CD4-positive, CD25-positive, alpha-beta regulatory T cell (primary cell): ENCODE results near the gene GGT5. TPM values are rescaled to one million over a fixed set of nuclear protein-coding genes. Genes with fewer than 3 reads are reported as not detected.

Experiments
- ATAC-seq, 2 donors: fragments of 150-1000 bp; cut with Tn5 transposase; one replicate each; pipeline ENCODE4 v1.10.0; 2021; ENCODE audit warnings: low read depth in 2 of 2, moderate number of reproducible peaks in 2 of 2, moderate library complexity in 1 of 2
- DNase-seq, 3 donors: peaks; one replicate each; pipeline versions ENCODE4 v3.0.0 to v3.0.0-alpha.2; 2012 to 2022; ENCODE audit warnings: mixed read lengths in 1 of 3
- H3K27ac ChIP-seq: one replicate; pipeline ENCODE4 v1.7.0; 2013; ENCODE audit warnings: mild to moderate bottlenecking, low read length; ENCODE audit not compliant: insufficient read depth, poor library complexity, severe bottlenecking
- H3K27me3 ChIP-seq: one replicate; pipeline ENCODE4 v1.7.0; 2013; ENCODE audit warnings: low read length; ENCODE audit not compliant: control insufficient read depth, insufficient read depth
- H3K36me3 ChIP-seq: one replicate; pipeline ENCODE4 v1.7.0; 2013; ENCODE audit warnings: mild to moderate bottlenecking, low read length, moderate library complexity; ENCODE audit not compliant: control insufficient read depth, insufficient read depth
- H3K4me1 ChIP-seq: 2 replicates; pipeline ENCODE4 v1.7.0; 2013; ENCODE audit warnings: mild to moderate bottlenecking, low read length; ENCODE audit not compliant: insufficient read depth, control insufficient read depth, poor library complexity, severe bottlenecking
- H3K4me3 ChIP-seq: one replicate; pipeline ENCODE4 v1.7.0; 2013; ENCODE audit warnings: low read depth, mild to moderate bottlenecking, low read length, moderate library complexity
- H3K9me3 ChIP-seq, 2 experiments: 1 replicate in 1 of 2; 2 replicates in 1 of 2; pipeline ENCODE4 v1.7.0; 2013; ENCODE audit warnings: low read length in 2 of 2, mild to moderate bottlenecking in 1 of 2, moderate library complexity in 1 of 2; ENCODE audit not compliant: control insufficient read depth in 2 of 2
- H3K27ac Mint-ChIP-seq, 3 donors: one replicate each; pipeline ENCODE4 v1.8.0; 2020 to 2022; ENCODE audit warnings: mild to moderate bottlenecking in 3 of 3, mixed read lengths in 3 of 3, moderate library complexity in 2 of 3
- H3K27me3 Mint-ChIP-seq: one replicate; pipeline ENCODE4 v1.8.0; 2022; ENCODE audit warnings: mild to moderate bottlenecking, mixed read lengths
- H3K36me3 Mint-ChIP-seq: one replicate; pipeline ENCODE4 v1.8.0; 2020; ENCODE audit warnings: mixed read lengths
- H3K4me1 Mint-ChIP-seq, 4 donors: one replicate each; pipeline ENCODE4 v1.8.0; 2020 to 2022; ENCODE audit warnings: mixed read lengths in 4 of 4, mild to moderate bottlenecking in 1 of 4
- H3K4me3 Mint-ChIP-seq, 4 donors: one replicate each; pipeline ENCODE4 v1.8.0; 2020 to 2022; ENCODE audit warnings: mild to moderate bottlenecking in 4 of 4, mixed read lengths in 4 of 4, moderate library complexity in 3 of 4
- H3K9me3 Mint-ChIP-seq, 7 donors: one replicate each; pipeline ENCODE4 v1.8.0; 2020 to 2022; ENCODE audit warnings: mixed read lengths in 7 of 7, mild to moderate bottlenecking in 3 of 7, moderate library complexity in 2 of 7
- polyA plus RNA-seq, 4 donors: library from polyadenylated mRNA; unstranded; fragments of 300-500 nt; fragmentation: Illumina TruSeq; gene quantifications; one replicate each; pipeline ENCODE4 v1.2.3, GENCODE V29; 2021
- total RNA-seq: library from RNA; stranded (reverse); gene quantifications from one replicate; pipeline ENCODE4 v1.2.3, GENCODE V29; 2022

The GGT5 gene
- total and polyA plus RNA-seq, 5 donors from 2014 or later = not detected

DNA sequence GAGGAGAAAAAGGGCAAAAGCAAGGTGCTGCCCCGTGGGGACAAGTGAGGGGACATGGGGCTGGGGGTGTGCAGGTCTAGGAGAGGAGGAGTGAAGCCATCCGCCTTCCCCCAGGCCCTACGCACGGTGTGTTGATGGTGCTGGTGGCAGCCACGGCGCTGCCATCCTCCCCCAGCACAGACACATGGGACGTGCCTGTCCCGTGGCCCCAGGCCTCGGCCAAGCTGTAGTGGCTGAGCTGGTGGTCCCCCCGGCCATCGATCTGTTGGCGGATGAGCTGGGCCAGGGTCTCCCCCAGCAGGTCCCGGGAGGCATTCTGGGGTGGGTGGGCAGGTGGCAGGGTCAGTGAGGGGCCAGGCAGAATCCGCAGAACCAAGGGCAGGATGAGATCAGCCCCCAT, 18.9 kb downstream of the GGT5 start:
- ATAC-seq = no peak
- H3K4me3 Mint-ChIP-seq = no peak overlapping the region

DNA sequence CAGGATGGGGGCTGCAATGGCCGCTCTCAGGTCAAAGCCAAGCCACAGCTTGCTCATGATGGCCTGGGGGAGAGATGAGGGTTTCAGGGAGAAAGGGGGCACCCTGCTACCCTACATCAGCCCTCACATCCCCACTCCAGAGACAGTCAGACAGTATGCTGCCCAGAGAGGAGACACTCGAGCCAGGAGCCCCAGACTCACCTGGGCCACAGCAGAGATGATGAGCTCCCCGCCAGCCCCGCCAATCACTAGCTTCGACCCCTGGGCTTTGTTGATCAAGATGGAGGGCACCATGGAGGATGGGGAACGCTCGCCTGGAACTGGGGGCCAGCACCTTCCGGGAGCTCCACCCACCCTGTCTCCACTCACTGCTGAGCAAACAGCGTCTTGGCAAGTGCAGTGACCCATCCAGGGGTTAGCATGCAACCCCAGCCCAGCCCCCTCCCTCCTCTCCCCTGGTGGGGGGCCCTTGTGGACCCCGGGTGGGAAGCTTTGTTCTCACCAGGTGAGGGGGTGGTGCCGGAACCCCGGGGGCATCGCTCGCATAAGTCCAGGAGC, 19.8 kb downstream of the GGT5 start:
- no peak overlapping the region for H3K27ac ChIP-seq
- no peak overlapping the region for H3K4me3 ChIP-seq
- Mint-ChIP-seq H3K4me3 (no peak overlapping the region), H3K27me3 (no peaks in the 10 kb centered on the region), H3K27ac (no peak overlapping the region), H3K4me1 (no peaks in the 10 kb centered on the region), H3K9me3 (no peaks in the 10 kb centered on the region), H3K36me3 (no peaks in the 10 kb centered on the region)
- peaks cover 0 to 3% of the 10 kb centered on the region in 2 experiments for H3K9me3 ChIP-seq
- no peaks in the 10 kb centered on the region for H3K4me1 ChIP-seq
- no peak for DNase-seq
- ATAC-seq = no peak
- no peaks in the 10 kb centered on the region for H3K36me3 ChIP-seq
- H3K27me3 ChIP-seq = no peaks in the 10 kb centered on the region

More for the DNA sequence above, 18.9 kb downstream of the GGT5 start:
- H3K9me3 ChIP-seq = peaks cover 0 to 3% of the 10 kb centered on the region in 2 experiments
- H3K36me3 ChIP-seq = no peaks in the 10 kb centered on the region
- Mint-ChIP-seq H3K9me3 (no peaks in the 10 kb centered on the region), H3K36me3 (no peaks in the 10 kb centered on the region), H3K4me1 (no peaks in the 10 kb centered on the region), H3K27me3 (no peaks in the 10 kb centered on the region), H3K27ac (no peak overlapping the region)
- no peaks in the 10 kb centered on the region for H3K4me1 ChIP-seq
- no peaks in the 10 kb centered on the region for H3K27me3 ChIP-seq
- DNase-seq = no peak
- no peak overlapping the region for H3K4me3 ChIP-seq
- no peak overlapping the region for H3K27ac ChIP-seq

DNA sequence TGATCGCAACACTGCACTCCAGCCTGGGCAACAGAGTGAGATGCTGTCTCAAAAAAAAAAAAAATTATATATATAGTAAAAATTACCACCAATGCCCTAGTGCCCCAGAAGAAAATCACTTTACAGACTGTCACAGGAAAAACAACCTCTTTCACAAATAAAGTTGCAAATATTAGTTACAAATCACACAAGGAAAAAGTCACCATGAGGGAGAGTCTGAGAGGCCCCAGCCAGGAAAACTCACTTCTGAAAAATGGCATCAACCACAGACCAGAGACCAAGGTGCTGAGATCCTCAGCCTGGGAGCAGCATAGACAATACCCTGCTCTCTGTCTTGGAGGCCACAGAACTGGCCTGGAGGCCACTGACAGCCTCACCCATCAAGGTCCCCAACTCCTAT, 20.4 kb downstream of the GGT5 start:
- H3K27me3 Mint-ChIP-seq = no peaks in the 10 kb centered on the region
- H3K4me1 ChIP-seq = no peaks in the 10 kb centered on the region
- H3K4me3 Mint-ChIP-seq = no peak overlapping the region
- H3K4me1 Mint-ChIP-seq = no peaks in the 10 kb centered on the region
- H3K4me3 ChIP-seq = no peak overlapping the region
- H3K9me3 ChIP-seq = peaks cover 0 to 3% of the 10 kb centered on the region in 2 experiments
- ATAC-seq = no peak
- no peak overlapping the region for H3K27ac Mint-ChIP-seq
- no peak overlapping the region for H3K27ac ChIP-seq
- no peaks in the 10 kb centered on the region for H3K36me3 Mint-ChIP-seq
- no peak for DNase-seq
- H3K36me3 ChIP-seq = no peaks in the 10 kb centered on the region
- H3K9me3 Mint-ChIP-seq = no peaks in the 10 kb centered on the region
- H3K27me3 ChIP-seq = no peaks in the 10 kb centered on the region

DNA sequence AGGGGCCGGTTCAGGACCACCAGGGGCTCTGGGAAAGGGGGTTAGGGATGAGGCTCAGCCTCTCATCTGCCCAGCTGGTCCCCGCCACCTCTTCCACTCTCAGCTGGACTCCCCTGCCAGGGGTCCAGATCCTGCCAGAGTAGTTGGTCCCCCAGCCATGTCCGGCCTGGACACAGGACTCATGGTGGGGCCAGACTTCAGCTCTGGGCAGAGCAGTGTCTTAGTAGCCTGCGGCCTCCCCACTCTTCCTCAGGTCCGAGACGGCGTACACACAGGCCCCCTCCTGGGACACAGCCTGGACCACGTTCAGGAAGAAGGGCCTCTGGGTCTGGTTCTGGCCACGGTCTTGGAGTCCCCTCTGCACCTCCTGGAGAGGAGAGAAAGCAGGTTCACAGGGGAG, 25.1 kb downstream of the GGT5 start:
- Histone ChIP-seq H3K4me3 (no peak overlapping the region), H3K4me1 (no peaks in the 10 kb centered on the region), H3K27me3 (no peaks in the 10 kb centered on the region), H3K27ac (no peak overlapping the region), H3K36me3 (no peaks in the 10 kb centered on the region), H3K9me3 (peaks cover 0 to 3% of the 10 kb centered on the region in 2 experiments)
- ATAC-seq (no peak), DNase-seq (no peak)
- H3K27me3 Mint-ChIP-seq = no peaks in the 10 kb centered on the region
- H3K36me3 Mint-ChIP-seq = no peaks in the 10 kb centered on the region
- H3K27ac Mint-ChIP-seq = no peak overlapping the region
- H3K4me3 Mint-ChIP-seq = no peak overlapping the region
- H3K4me1 Mint-ChIP-seq = peaks cover 0 to 2% (median 0%) of the 10 kb centered on the region in 4 donors
- H3K9me3 Mint-ChIP-seq = no peaks in the 10 kb centered on the region

DNA sequence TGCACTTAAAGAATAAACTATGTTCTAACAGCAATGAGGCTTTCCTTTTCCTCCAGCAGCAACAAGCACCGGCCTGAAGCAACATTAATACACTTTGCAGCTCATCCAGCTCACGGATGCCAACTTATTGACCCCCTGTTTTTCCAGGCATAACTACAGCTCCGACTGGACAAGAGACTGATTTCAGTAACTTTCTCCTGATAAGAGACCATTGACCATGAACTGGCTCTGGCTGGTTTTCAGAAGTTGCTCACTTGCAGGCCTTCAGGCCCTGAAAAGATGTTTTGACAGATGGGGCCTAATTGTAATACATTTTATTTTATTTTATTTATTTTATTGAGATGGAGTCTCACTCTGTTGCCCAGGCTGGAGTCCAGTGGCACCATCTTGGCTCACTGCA, 27.5 kb downstream of the GGT5 start:
- Histone ChIP-seq H3K27ac (no peak overlapping the region), H3K4me1 (no peaks in the 10 kb centered on the region), H3K27me3 (no peaks in the 10 kb centered on the region), H3K9me3 (no peaks in the 10 kb centered on the region), H3K4me3 (no peak overlapping the region), H3K36me3 (no peaks in the 10 kb centered on the region)
- ATAC-seq (no peak), DNase-seq (no peak)
- Mint-ChIP-seq H3K4me3 (no peak overlapping the region), H3K4me1 (peaks cover 0 to 2% (median 0%) of the 10 kb centered on the region in 4 donors), H3K9me3 (no peaks in the 10 kb centered on the region), H3K36me3 (no peaks in the 10 kb centered on the region), H3K27me3 (no peaks in the 10 kb centered on the region), H3K27ac (no peak overlapping the region)

DNA sequence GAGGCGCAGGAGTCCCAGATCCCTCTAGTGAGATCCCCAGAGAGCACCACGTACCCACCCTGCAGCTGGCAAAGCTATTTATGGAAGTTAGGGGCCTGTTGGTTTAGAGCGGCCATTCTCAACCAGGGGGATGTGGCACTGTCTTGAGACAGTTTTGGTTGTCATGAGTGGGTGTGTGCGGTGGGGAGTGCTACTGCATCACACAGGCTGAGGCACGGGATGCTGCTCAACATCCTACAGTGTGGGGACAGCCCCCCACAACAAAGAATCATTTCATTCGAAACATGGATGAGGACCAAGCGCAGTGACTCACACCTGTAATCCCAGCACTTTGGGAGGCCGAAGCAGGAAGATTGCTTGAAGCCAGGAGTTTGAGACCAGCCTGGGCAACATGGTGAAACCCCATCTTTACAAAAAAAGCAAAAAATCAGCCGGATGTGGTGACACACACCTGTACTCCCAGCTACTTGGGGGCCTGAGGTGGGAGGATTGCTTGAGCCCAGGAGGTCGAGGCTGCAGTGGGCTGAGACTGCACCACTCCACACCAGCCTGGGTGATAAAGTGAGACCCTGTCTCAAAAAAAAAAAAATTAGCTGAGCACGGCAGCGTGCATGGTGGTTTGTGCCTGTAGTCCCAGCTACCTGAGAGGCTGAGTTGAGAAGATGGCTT, 28.2 kb downstream of the GGT5 start:
- peaks cover 0 to 2% (median 0%) of the 10 kb centered on the region in 4 donors for H3K4me1 Mint-ChIP-seq
- no peaks in the 10 kb centered on the region for H3K27me3 ChIP-seq
- H3K9me3 Mint-ChIP-seq = no peaks in the 10 kb centered on the region
- H3K27ac Mint-ChIP-seq = no peak overlapping the region
- H3K9me3 ChIP-seq = no peaks in the 10 kb centered on the region
- no peaks in the 10 kb centered on the region for H3K27me3 Mint-ChIP-seq
- H3K4me1 ChIP-seq = no peaks in the 10 kb centered on the region
- H3K4me3 ChIP-seq = no peak overlapping the region
- H3K4me3 Mint-ChIP-seq = no peak overlapping the region
- no peaks in the 10 kb centered on the region for H3K36me3 Mint-ChIP-seq
- DNase-seq (no peak), ATAC-seq (no peak)
- no peaks in the 10 kb centered on the region for H3K36me3 ChIP-seq
- H3K27ac ChIP-seq = no peak overlapping the region

DNA sequence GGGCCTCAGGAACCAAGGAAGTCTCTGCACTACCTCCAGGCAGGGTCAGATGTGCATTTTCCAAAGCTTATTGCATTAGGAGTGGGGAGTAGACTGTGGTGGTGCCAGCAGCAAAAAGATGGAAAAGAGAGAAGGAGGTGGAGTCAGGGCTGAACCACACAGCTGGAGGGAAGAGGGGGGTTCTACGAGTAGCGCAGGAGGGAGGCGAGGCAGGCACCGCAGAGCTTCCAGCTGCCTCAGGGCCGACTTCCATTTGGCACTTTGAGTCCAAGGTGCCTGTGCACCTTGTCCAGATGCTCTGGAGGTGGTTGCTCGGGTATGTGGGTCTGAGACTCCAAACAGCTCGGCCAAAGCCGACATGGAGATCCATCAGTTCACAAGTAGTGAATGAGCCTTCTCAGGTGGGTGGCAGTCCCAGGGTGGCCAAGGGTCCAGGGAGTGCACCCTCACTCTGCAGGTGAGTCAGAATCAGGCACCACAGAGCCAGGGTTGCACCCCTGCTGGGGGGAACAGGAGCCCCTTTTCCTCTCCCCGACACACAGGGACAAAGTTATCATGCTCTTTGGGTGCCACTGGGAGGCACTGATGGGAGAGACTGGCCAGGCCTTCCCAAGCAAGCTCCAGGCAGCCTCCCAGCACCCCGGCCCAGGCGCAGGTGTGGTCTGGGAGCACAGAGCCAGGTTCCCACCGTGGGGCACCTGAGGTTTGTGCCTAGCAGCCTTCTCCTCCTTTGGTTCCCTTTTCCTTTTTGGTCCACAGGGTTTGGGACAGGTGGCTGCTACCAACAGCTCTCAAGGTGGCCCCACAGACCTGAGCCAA, 30.2 kb downstream of the GGT5 start:
- Histone ChIP-seq H3K9me3 (no peaks in the 10 kb centered on the region), H3K4me1 (no peaks in the 10 kb centered on the region), H3K27me3 (no peaks in the 10 kb centered on the region), H3K4me3 (no peak overlapping the region), H3K27ac (no peak overlapping the region), H3K36me3 (no peaks in the 10 kb centered on the region)
- no peaks in the 10 kb centered on the region for H3K27me3 Mint-ChIP-seq
- peak overlapping the region in 1 of 3 donors; percentile 93 for H3K27ac Mint-ChIP-seq
- ATAC-seq (no peak), DNase-seq (no peak)
- H3K9me3 Mint-ChIP-seq = no peaks in the 10 kb centered on the region
- H3K36me3 Mint-ChIP-seq = no peaks in the 10 kb centered on the region
- H3K4me3 Mint-ChIP-seq = no peak overlapping the region
- H3K4me1 Mint-ChIP-seq = peaks cover 0 to 2% (median 0%) of the 10 kb centered on the region in 4 donors
